HepG2 (cell line): ENCODE measurements around the gene KDM6B. TPM values are rescaled to one million over a fixed set of nuclear protein-coding genes. Genes with fewer than 3 reads are reported as not detected.
A peak's percentile ranks its signal among the peaks of the same experiment; 100 is the strongest.

Source experiments
- AGO2 ChIP-seq: fragments of 200-400 bp; formaldehyde crosslinking; optimal IDR thresholded peaks from 2 replicates; pipeline ENCODE3; 2017; ENCODE audit warnings: mild to moderate bottlenecking, low read depth, low read length, moderate library complexity
- BCL6 ChIP-seq: IDR thresholded peaks from 2 replicates; pipeline ENCODE4 v1.6.1; 2016; ENCODE audit warnings: missing genetic modification reagents, missing compliant biosample characterization
- CEBPB ChIP-seq: IDR thresholded peaks from 2 replicates; pipeline ENCODE4 v1.6.1; 2011; ENCODE audit warnings: low read depth, low read length, improper control_type of control experiment, borderline replicate concordance
- FOXP4 ChIP-seq: sonication (generic); formaldehyde crosslinking; IDR thresholded peaks from 2 replicates; pipeline ENCODE4 v1.4.0; 2020; ENCODE audit warnings: missing genetic modification reagents
- GTF3A ChIP-seq: sonication (generic); formaldehyde crosslinking; conservative IDR thresholded peaks from 2 replicates; pipeline ENCODE4 v1.4.0; 2020; ENCODE audit warnings: mild to moderate bottlenecking, missing genetic modification reagents
- HMGXB3 ChIP-seq: sonication (generic); formaldehyde crosslinking; IDR thresholded peaks from 2 replicates; pipeline ENCODE4 v1.4.0; 2020; ENCODE audit warnings: missing genetic modification reagents, borderline replicate concordance
- HNF1A ChIP-seq, 2 experiments: sonication (generic) in 1 of 2; formaldehyde crosslinking in 1 of 2; IDR thresholded peaks; 2 replicates each; pipeline versions ENCODE4 v1.4.0 to v1.6.1; 2016 to 2020; ENCODE audit warnings: borderline replicate concordance in 1 of 2, low read depth in 1 of 2, mild to moderate bottlenecking in 1 of 2, missing genetic modification reagents in 1 of 2
- KDM5A ChIP-seq: fragments of 200-600 bp; sonication (generic); IDR thresholded peaks from 2 replicates; pipeline ENCODE4 v1.7.0; 2018; ENCODE audit warnings: antibody characterized with exemption, mild to moderate bottlenecking, low read length, borderline replicate concordance
- KLF16 ChIP-seq, 2 experiments: sonication (generic) in 1 of 2; formaldehyde crosslinking in 1 of 2; IDR thresholded peaks; 2 replicates each; pipeline versions ENCODE4 v1.6.1 to v1.8.0; 2016 to 2023; ENCODE audit warnings: missing genetic modification reagents in 2 of 2, missing compliant biosample characterization in 1 of 2
- SMAD1 ChIP-seq: sonication (generic); formaldehyde crosslinking; IDR thresholded peaks from 2 replicates; pipeline ENCODE4 v1.4.0; 2020; ENCODE audit warnings: missing genetic modification reagents, low read depth, mild to moderate bottlenecking, borderline replicate concordance
- UBTF ChIP-seq: sonication (generic); formaldehyde crosslinking; IDR thresholded peaks from 2 replicates; pipeline ENCODE4 v1.4.0; 2020; ENCODE audit warnings: mild to moderate bottlenecking, missing genetic modification reagents
- ZFP37 ChIP-seq: sonication (generic); formaldehyde crosslinking; IDR thresholded peaks from 2 replicates; pipeline ENCODE4 v1.4.0; 2020; ENCODE audit warnings: missing genetic modification reagents, borderline replicate concordance
- ZMYM4 ChIP-seq: sonication (generic); formaldehyde crosslinking; IDR thresholded peaks from 2 replicates; pipeline ENCODE4 v1.8.1; 2023; ENCODE audit warnings: mild to moderate bottlenecking, missing genetic modification reagents
- polyA plus RNA-seq, 8 experiments: library from polyadenylated mRNA; depleted of rRNA in 3 of 8; stranded (reverse) in 7 of 8; unstranded in 1 of 8; fragments of >200 nt; fragmentation: Illumina TruSeq in 4 of 8; extraction: Trizol in 4 of 8; gene quantifications; 2 replicates each; pipeline versions ENCODE4 v1.2.1 to v1.2.3, GENCODE V29; 2011 to 2016; ENCODE audit warnings: low read depth in 4 of 8, missing spikeins in 1 of 8, mixed read lengths in 1 of 8; ENCODE audit not compliant: insufficient read depth in 1 of 8
- total RNA-seq, 5 experiments: library from RNA; depleted of rRNA; stranded (reverse); fragments of >200 nt; fragmentation: Illumina TruSeq; extraction: Trizol; gene quantifications; 2 replicates each; pipeline ENCODE4 v1.2.3, GENCODE V29; 2016; ENCODE audit warnings: low read depth in 1 of 5

KDM6B gene
- total and polyA plus RNA-seq, 2 of the 13 experiments (the other 11 are each of a cell fraction or from before 2014, with no cell fraction given), result 1.3 to 2.1 TPM

GRCh38 chr17:7834957-7835813 lies 1.2 kb downstream of the KDM6B start (continued):
- TF ChIP-seq HNF1A (IDR thresholded peaks at IDR 0.05; ENCODE audit: low read depth) (0 out of 2 replicates have a peak, but pooled peaks have one; percentile 11), HNF1A (CRISPR knock-in tag; IDR thresholded peaks at IDR 0.05; ENCODE audit: borderline replicate concordance) (no peak), BCL6 (CRISPR knock-in tag) (peak; percentile 35; the same call in 1 of the 2 replicates), CEBPB (0 out of 2 replicates have a peak, but pooled peaks have one; percentile 4), HMGXB3 (CRISPR knock-in tag) (peak; percentile 83; the same call in 1 of the 2 replicates), KDM5A (no peak), GTF3A (CRISPR knock-in tag) (no peak), ZMYM4 (CRISPR knock-in tag) (peak; percentile 54; the same call in 1 of the 2 replicates), ZFP37 (CRISPR knock-in tag) (0 out of 2 replicates have a peak, but pooled peaks have one; percentile 9), KLF16 (CRISPR knock-in tag; IDR thresholded peaks at IDR 0.05) (peak in 1 of 2 experiments; percentile 41; a peak in 1 of 4 replicates), AGO2 (no peak), FOXP4 (CRISPR knock-in tag) (peak; percentile 45; the same call in 1 of the 2 replicates), SMAD1 (CRISPR knock-in tag) (peak; percentile 41; the same call in 1 of the 2 replicates), UBTF (CRISPR knock-in tag) (0 out of 2 replicates have a peak, but pooled peaks have one; percentile 24)
